ENCODE results near the gene GLRX.

DNA sequence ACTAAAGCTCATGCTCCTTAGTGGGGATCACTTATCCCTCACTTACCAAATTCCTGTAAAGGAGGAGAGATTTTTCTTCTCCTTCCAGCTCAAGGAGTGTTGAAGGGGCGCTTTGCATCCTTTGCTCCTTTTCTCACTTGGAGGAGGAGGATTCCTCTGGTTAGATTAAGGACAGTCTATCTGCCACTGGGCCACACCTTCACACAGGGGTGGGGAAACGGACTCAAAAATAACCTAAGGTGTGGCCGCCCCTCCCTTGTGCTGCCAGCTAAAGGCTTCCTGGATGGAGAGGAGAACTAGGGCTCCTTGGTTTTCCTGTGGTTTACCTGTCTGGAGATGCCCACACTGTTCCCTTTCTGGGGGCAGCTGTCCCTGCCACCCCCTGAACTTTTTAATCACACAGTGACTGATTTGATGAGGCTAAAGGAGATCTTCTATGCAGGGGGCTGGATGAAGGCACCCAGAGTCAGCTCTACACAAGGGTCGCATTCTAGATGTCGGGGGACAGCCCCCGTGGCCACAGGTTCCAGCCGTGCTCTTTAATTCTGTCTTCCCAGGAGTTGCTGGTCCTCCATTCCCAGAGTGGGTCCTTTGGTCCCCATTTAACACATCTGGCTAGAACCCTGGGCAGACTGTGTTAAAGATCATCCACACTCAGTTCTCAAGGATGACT, 14.4 kb downstream of the GLRX start:
- no peak for TF ChIP-seq NR2C2 (CRISPR knock-in tag; IDR thresholded peaks at IDR 0.05; ENCODE audit: borderline replicate concordance)
- TF ChIP-seq JUND (CRISPR knock-in tag; IDR thresholded peaks at IDR 0.05): no peak
- TF ChIP-seq, protein P1, sequence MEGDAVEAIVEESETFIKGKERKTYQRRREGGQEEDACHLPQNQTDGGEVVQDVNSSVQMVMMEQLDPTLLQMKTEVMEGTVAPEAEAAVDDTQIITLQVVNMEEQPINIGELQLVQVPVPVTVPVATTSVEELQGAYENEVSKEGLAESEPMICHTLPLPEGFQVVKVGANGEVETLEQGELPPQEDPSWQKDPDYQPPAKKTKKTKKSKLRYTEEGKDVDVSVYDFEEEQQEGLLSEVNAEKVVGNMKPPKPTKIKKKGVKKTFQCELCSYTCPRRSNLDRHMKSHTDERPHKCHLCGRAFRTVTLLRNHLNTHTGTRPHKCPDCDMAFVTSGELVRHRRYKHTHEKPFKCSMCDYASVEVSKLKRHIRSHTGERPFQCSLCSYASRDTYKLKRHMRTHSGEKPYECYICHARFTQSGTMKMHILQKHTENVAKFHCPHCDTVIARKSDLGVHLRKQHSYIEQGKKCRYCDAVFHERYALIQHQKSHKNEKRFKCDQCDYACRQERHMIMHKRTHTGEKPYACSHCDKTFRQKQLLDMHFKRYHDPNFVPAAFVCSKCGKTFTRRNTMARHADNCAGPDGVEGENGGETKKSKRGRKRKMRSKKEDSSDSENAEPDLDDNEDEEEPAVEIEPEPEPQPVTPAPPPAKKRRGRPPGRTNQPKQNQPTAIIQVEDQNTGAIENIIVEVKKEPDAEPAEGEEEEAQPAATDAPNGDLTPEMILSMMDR (CRISPR knock-in tag; IDR thresholded peaks at IDR 0.05): no peak
- TF ChIP-seq TP53 (CRISPR knock-in tag; conservative IDR thresholded peaks at IDR 0.05): no peak
- TF ChIP-seq ZSCAN30 (CRISPR knock-in tag; IDR thresholded peaks at IDR 0.05): no peak

Measured in HepG2 (cell line).